PFSK-1 (cell line): ENCODE measurements around the gene RGS4.

ENCODE experiments used
- REST ChIP-seq, 2 experiments: IDR thresholded peaks; 2 replicates each; pipeline versions ENCODE4 v1.6.1 to v1.8.0; 2011 to 2012; ENCODE audit warnings: low read depth in 2 of 2, low read length in 2 of 2, control low read depth in 1 of 2, inconsistent platforms in 1 of 2, mild to moderate bottlenecking in 1 of 2, moderate library complexity in 1 of 2; ENCODE audit not compliant: insufficient read depth in 1 of 2
- TAF1 ChIP-seq: IDR thresholded peaks from 2 replicates; pipeline ENCODE4 v1.6.1; 2012; ENCODE audit warnings: low read length, control low read depth, borderline replicate concordance; ENCODE audit not compliant: insufficient read depth

GRCh38 chr1:163046071-163046470 lies 23.1 kb upstream of the RGS4 start:
- no peak for TF ChIP-seq REST (IDR thresholded peaks at IDR 0.05; ENCODE audit: insufficient read depth in 1 of 2, low read depth in 2 of 2, low read length in 2 of 2)
- TF ChIP-seq TAF1: no peak
